HG02885 (cell line): ENCODE results near the gene COQ6.
"Not testable (repeated sequence)": the region's sequence is repeated elsewhere in the genome, so short reads cannot be mapped to it uniquely, and the experiment has no call there.

Experiments
- ATAC-seq: cut with Tn5 transposase; IDR thresholded peaks from one replicate; pipeline ENCODE4 v1.9.1; 2021; ENCODE audit warnings: mild to moderate bottlenecking; ENCODE audit not compliant: unreplicated experiment, poor library complexity

COQ6 gene

DNA sequence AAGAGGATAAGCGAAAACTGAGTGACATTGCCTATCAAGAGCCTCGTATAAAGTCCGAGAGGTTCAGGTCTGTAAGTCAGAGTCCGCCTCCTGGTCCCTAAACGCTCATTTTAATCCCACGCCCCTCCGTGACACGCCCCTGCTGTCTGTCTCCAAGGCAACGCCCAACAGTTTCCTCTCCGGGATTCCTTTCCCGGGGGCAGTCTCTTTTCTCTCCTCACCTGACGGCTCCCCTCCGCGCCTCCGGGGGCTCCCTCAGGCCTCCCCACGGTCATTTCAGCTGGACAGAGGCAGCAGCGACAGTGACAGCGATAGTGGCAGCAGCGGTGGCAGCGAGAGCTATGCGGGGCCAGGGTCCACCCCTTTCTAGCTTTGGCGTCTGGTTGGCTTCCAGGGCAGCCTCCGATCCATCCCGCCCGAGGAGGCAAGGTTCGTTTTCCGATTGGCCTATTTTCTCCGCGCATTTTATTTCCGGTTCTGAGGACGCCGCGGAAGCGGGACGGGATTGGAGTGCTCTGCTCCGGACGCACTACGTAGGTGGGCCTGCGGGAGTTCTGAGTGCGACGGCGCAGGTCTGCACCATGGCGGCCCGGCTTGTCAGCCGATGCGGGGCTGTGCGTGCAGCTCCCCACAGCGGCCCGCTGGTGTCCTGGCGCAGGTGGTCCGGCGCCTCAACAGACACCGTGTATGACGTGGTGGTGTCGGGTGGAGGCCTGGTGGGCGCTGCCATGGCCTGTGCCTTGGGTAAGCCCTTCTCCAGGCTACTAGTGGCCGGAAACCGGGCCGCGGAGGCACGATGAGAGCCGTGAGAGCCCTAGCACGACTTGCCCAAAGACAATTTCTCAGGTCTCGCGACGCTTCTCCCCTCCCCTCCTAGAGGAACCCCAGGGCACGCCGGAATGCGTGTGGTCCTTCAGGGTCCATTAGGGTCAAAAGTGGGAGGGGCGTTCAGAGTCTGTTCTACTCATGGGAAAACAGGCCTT is at the start of gene COQ6, which contains the start of gene FAM161B:
TSS of gene COQ6 (plus strand) at position 551 of the 983 bp plus-strand sequence. CDS start at position 582, 31 bp downstream.
TSS of gene FAM161B (minus strand) at position 343 of the 983 bp plus-strand sequence. CDS start at position 275, 68 bp downstream.
- peak; percentile 82 for ATAC-seq

GRCh38 chr14:73903028-73903427 is 47.1 kb upstream of the COQ6 start:
- no peak for ATAC-seq

- ATAC-seq: no peak
These were observed 40.4 kb upstream of the COQ6 start for GRCh38 chr14:73909681-73910080.

- no peak for ATAC-seq
These were observed 36.8 kb upstream of the COQ6 start for GRCh38 chr14:73913256-73913655.

DNA sequence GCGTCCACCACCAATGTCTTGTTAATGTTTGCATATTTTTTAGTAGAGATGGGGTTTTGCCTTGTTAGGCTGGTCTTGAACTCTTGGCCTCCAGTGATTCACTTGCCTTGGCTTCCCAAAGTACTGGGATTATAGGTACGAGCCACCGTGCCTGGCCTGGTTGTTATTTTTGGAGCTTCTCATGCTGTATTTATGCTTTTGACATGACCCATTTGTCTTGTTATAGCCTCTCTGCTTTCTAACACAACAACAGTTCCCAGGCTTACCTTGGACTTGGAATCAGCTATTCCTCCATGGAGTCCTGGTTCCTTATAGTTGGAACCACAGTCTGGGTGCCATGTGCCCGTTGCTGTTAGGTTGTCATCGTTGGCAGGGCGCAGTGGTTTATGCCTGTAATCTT is 33.8 kb upstream of the COQ6 start:
- ATAC-seq: no peak

DNA sequence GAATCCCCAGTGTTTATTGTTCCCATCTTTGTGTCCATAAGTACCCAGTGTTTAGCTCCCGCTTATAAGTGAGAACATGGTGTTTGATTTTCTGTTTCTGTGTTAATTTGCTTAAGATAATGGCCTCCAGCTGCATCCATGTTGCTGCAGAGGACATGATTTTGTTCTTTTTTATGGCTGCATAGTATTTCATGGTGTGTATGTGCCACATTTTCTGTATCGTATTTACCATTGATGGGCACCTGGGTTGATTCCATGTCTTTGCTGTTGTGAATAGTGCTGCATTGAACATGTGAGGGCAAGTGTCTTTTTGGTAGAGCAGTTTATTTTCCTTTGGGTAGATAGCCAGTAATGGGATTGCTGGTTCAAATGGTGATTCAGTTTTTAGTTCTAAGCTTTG is 30.6 kb upstream of the COQ6 start:
- not testable (repeated sequence) for ATAC-seq

GRCh38 chr14:73924337-73924736 is 25.8 kb upstream of the COQ6 start:
- ATAC-seq: no peak

DNA sequence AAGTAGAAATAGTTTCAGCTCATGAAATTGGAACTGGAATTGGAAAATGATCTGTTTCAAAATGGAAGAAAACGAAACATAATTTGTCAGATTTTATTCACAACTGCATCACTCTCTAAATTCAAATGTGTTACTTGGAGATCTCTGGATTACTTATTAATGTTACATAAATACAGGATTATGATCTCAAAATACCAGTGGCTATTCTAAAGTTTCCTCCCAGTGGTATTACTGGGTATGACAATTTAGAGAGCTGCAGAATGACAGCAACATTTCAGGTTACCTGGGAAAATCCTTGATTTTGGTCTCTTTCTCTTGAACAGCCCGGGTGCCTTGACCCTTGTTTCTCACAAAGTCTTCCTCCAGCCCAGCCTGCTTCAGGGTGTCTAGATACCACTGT is 14.4 kb upstream of the COQ6 start:
- no peak for ATAC-seq

- no peak for ATAC-seq
These were observed 13.6 kb upstream of the COQ6 start for GRCh38 chr14:73936548-73936947.

DNA sequence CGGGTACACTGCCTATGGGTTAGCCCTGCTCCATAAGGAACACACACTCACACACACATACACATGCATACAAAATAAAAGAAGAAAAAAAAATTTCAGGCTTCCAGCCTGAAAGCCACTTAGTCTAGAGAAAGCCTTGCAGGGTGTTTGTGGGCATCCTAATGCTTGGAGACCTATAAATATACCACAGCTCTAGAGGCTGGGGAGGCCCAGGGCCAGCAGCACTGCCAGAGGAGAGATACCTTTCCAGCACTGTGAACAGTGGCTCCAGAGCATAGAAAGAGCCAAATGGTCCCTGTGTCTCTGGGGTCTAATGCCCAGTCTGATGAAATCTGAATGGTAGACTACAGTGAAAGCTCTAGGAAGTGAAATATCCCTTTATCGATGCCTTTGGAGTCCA is 13.1 kb upstream of the COQ6 start:
- no peak for ATAC-seq

DNA sequence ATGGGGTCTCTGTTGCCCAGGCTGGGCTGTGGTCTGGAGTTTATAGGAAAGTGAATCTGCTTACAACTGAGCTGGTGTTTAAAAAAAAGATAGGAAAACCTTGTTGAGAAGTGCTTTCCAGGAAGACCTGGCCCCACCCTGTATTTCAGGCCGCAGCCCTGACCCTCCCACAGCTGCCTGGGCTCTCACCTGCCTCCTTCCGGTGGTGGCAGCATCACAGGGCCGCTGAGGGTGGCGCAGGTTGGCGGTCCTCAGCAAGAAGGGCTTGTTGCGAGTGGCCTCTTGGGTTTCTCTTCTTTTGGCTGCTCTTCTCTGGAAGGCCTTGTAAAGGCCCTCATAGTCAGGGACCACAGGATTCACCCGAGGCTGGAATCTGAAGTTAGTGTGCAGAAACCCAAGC is 7.9 kb upstream of the COQ6 start:
- no peak for ATAC-seq

DNA sequence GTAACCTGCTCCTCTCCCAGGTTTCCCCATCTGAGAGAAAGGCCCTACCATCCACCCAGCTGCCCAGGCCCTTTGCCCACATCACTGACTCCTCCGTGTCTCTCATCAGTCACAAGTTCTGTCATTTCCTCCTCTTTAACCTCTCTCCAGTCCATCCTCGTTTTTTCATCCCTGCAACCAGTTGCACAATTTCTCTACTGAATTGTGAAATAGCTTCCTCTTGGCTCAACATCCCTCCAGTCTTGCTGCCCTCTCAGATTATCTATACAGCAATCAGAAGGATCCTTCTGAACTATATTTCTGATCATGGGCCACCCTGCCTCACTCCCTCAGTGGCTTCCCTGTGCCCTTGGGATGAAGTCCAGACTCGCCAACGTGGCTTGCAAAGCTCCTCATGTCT is 7.0 kb upstream of the COQ6 start:
- no peak for ATAC-seq

GRCh38 chr14:73944432-73945158 is 5.5 kb upstream of the COQ6 start:
- ATAC-seq: no peak

DNA sequence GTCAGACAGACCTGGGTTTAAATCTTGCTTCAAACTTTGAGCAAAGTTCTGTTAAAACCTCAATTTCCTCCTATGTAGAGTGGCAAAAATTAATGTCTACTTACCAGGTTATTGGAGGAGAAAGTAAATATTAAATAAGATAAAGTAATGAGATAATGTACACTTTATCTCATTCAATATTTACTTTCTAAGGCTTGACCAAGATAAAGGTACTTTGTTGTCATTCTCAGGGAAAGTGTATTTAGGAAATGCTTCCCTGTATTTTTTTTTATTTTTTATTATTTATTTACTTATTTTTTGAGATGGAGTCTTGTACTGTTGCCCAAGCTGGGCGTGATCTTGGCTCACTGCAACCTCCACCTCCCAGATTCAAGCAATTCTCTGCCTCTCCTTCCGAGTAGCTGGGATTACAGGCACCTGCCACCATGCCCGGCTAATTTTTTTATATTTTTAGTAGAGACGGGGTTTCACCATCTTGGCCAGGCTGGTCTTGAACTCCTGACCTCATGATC is 4.9 kb upstream of the COQ6 start:
- no peak for ATAC-seq

- ATAC-seq: no peak
These were observed 3.6 kb downstream of the COQ6 start for GRCh38 chr14:73953731-73954130.

GRCh38 chr14:73955674-73956073 is 5.6 kb downstream of the COQ6 start:
- ATAC-seq: no peak

DNA sequence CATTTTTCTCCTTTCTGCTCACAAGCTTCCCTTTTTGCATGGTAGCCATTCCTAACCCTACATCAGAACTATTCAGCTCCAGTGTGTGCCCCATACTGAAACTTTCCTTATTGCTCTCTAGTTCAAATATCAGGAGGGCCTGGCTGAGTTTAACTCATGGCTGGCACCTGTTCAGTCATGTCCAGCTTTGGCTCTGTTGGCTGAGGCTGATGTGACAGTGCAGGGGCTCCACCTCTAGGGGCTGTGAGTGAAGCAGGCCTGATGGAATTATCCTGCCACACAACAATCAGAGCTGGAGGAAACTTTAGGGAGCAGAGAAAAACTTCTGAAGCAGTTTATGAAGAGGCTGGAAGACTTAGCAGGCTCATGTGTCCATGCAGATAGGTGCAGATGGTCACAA is 8.5 kb downstream of the COQ6 start:
- ATAC-seq: no peak

DNA sequence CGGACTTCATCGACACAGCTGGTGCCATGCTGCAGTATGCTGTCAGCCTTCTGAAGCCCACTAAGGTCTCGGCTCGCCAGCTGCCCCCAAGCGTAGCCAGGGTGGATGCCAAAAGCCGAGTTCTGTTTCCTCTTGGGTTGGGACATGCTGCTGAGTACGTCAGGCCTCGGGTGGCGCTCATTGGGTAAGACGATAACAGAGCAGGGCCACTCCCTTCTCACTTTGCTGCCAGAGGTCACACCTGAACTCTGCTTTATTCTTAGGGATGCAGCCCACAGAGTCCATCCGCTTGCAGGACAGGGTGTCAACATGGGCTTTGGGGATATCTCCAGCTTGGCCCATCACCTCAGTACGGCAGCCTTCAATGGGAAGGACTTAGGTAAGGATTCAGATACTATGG is 11.1 kb downstream of the COQ6 start:
- ATAC-seq: no peak

- no peak for ATAC-seq
These were observed 15.1 kb downstream of the COQ6 start for GRCh38 chr14:73965216-73965615.

- no peak for ATAC-seq
These were observed 18.8 kb downstream of the COQ6 start for GRCh38 chr14:73968885-73969284.

DNA sequence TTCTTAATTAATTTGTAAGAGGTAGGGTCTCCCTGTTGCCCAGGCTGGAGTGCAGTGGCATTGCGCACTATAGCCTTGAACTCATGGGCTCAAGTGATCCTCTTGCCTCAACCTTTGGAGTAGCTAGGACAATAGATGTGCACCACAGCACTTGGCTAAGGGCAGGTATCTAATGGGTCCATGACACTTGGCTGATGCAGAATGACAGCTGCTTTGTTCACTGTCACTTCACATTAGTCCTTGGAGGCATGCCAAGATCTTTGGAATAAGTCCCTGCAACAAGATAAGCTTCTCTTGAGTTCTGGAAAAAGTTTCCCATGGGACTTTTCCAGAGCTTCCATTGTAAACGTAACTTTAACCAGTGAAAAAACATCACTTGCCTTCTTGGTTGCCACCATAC is 23.4 kb downstream of the COQ6 start:
- no peak for ATAC-seq
